ENCODE data around the gene ARL8B.

DNA sequence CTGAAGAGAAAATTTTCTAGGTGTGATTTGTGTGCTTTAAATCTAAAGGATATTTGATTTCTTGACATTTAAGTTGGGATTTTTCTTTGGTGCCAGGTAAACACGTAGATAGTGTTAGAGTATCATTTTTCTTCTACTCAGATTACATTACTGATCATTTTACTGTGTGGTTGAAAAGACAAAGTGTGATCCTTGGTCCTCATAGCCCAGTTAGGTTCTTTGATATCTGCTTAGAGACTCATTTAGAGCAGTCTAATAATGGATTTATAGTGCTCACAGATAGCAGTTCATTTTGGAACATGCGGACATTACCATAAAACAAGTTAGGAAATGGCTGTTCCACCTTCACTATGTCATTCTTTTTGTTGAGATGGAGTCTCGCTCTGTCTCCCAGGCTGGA, 12.4 kb downstream of the ARL8B start:
- TF ChIP-seq, protein P1, sequence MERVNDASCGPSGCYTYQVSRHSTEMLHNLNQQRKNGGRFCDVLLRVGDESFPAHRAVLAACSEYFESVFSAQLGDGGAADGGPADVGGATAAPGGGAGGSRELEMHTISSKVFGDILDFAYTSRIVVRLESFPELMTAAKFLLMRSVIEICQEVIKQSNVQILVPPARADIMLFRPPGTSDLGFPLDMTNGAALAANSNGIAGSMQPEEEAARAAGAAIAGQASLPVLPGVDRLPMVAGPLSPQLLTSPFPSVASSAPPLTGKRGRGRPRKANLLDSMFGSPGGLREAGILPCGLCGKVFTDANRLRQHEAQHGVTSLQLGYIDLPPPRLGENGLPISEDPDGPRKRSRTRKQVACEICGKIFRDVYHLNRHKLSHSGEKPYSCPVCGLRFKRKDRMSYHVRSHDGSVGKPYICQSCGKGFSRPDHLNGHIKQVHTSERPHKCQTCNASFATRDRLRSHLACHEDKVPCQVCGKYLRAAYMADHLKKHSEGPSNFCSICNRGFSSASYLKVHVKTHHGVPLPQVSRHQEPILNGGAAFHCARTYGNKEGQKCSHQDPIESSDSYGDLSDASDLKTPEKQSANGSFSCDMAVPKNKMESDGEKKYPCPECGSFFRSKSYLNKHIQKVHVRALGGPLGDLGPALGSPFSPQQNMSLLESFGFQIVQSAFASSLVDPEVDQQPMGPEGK (CRISPR knock-in tag; IDR thresholded peaks at IDR 0.05; ENCODE audit: borderline replicate concordance): no peak
- TF ChIP-seq BACH2 (CRISPR knock-in tag; IDR thresholded peaks at IDR 0.05; ENCODE audit: borderline replicate concordance): no peak
- TF ChIP-seq GLIS3 (CRISPR knock-in tag; IDR thresholded peaks at IDR 0.05): no peak
- TF ChIP-seq, protein P2, sequence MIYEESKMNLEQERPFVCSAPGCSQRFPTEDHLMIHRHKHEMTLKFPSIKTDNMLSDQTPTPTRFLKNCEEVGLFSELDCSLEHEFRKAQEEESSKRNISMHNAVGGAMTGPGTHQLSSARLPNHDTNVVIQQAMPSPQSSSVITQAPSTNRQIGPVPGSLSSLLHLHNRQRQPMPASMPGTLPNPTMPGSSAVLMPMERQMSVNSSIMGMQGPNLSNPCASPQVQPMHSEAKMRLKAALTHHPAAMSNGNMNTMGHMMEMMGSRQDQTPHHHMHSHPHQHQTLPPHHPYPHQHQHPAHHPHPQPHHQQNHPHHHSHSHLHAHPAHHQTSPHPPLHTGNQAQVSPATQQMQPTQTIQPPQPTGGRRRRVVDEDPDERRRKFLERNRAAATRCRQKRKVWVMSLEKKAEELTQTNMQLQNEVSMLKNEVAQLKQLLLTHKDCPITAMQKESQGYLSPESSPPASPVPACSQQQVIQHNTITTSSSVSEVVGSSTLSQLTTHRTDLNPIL (CRISPR knock-in tag; IDR thresholded peaks at IDR 0.05; ENCODE audit: low read depth): no peak
